ENCODE data around the gene SFXN5. TPM values are rescaled to one million over a fixed set of nuclear protein-coding genes. Genes with fewer than 3 reads are reported as not detected.

The SFXN5 gene
- polyA plus RNA-seq, 3 donors = 2.8 to 5.3 (median 4.5) TPM

DNA sequence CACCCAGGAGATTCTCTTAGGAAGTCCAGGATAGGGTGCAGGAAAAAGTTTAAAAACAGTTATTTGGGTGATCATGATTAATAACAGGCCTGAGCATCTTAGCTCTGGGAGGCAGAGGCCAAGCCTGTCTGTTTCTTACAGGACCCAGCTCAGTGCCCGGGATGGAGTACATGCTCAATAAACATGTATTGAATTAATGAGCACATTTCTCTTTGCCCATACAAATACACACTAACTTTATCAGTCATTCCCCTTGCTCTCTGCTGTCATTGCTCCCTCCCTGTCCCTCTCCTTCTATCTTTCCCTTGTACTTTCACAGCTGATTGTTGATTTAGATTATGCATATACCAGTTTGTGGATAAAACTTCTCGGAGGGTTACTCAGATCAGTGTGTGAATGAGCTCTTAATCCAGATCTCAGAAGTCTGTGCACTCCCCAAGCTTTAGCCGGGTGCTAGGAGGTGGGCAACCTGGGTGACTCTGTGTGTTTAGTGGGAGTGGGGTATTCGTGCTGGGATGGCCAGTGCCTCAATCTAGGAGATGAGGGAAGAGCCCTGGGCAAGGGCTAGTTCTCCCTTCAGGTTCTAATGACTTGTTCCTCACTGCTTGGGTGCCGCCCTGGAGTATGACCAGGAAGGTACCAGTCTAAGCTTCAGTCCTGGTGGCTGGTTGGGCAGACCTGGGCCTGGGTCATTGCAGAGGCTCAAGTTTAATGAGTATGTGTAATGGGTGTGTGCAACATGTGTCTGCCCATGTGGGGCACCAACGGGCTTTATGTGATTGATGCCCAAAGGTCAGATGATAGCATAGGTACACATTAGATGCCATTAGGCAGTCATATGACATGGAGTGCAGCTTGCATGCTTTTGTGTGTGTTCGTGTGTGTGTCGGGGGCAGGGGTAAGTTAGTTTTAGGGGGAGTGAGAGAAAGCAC, 143.6 kb downstream of the SFXN5 start:
- 70 to 84% (median 81%) methylated on average over 8 of the region's 8 CpGs for WGBS, 3 donors
- H3K27ac ChIP-seq (ENCODE audit: low read depth, low read length) = no peak overlapping the region

DNA sequence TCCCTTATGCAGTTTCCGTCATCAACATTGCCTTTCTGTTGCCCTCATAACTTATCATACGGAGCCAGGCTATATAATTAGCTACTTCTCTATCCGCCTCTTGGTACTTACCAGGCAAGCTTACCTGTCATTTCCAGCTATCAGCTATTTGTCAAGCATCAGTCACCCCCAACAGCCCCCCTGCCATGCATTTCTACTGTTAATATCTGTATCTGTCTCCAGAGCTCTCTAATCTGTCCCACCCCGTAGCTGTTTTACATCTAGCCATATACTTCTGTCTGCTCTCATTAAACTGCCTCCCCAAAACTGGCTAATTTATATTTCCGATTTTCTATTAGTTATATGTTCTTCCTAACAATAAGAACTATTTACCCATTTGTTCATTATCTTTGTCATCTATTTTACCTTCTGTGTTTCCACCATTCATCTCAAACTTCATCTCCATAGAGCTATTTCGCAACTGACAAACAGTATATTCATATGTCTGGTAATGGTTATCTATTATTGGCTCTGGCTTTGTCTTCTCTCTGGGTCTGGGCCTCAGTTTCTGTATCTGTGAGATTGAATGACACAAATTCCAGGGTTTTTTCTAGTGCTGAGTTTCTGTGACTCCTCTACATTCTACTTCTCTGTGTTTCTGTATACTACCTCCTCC, 144.6 kb downstream of the SFXN5 start:
- WGBS, 3 donors = 52 to 61% (median 58%) methylated on average over 6 of the region's 6 CpGs

DNA sequence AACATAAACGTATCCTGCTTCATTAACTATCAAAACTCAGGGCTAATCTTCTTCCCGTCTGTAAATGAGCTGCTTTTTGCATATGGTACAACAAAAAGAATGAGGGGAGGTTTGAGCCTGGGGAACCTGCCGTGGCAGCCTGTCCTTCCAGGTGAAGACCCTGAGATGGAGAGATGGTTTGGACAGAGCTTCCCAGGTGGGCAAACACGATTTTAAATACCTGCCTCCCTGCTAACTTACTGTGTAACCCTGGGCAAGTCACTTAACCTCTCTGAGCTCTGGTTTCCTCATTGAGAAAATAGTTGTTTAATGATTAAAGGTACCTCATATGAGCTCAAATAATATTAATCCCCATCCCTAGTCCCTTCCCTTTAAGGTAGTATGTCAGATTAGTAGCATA, 145.1 kb downstream of the SFXN5 start:
- H3K27ac ChIP-seq (ENCODE audit: low read depth, low read length) = no peak overlapping the region
- WGBS, 3 donors = 17 to 22% (median 19%) methylated on average over 4 of the region's 4 CpGs

More for the DNA sequence above, 144.6 kb downstream of the SFXN5 start:
- H3K27ac ChIP-seq (ENCODE audit: low read depth, low read length) = no peak overlapping the region

DNA sequence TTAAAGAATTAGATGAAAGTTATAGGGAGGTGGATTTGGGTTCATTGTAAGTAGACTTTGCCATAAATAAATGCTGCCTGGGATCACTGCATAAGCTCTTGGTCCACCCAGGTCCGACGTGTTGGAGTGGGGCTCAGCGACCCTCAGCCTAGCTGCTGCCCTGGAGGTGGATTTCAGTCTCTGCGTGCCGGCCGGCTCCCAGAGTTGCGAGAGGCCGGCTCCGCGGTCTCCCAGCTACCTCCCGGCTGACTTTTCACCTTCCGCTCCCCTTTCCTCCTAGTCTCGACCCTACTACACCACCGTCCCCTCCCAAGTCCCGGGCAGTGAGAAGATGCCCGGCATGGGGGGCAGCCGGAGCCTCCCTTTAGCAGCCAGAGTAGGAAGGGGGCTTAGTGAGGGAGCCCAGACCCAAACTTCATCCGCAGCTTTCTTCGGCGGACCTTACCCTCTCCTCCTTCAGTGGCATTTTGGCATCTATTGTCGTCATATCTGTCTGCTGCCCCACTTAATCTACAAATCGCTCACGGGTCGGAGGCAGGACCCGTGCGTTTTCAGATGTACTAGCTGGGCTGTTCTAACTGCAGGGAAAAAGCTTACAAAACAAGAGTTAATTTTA, 146.1 kb downstream of the SFXN5 start:
- H3K27ac ChIP-seq (ENCODE audit: low read depth, low read length) = no peak overlapping the region
- WGBS, 3 donors = 7 to 11% (median 10%) methylated on average over 26 of the region's 26 CpGs

DNA sequence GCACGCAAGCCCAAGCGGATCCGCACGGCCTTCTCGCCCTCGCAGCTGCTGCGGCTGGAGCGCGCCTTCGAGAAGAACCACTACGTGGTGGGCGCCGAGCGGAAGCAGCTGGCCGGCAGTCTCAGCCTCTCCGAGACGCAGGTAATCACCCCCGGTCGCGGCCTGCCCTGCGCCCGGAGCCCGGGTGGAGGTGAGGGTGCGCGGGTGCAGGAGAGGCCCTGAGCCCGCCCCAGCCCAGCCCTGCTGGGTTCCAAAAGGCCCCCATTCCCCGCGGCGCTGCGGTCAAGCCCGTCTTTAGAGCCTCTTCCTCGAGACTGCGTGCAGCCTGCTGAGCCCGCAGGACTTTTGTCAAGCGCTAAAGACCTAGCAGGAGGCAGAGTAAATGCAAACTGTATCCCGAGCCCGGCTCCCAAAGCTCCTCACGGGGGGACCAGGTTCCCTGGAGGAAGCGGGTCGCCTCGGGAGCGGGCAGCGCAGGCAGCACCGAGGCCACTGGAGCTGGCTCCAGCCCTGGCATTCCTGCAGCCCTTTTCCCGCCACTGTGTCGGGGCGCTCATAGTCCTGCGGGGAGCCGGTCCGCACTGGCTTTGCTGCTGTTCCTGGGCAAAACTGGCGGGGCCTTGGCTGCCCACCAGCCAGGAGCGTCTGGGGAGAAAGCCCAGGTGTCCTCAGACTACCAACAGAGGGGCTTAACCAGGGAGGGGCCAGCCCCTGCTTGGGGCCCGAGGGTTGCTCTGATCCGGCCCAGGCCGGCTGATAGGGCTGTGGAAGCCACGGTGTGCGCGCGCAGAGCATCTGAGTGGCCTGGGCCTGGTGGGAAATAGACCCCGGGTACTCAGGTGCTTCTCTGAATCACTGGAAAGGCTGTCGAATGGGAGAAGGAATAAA, 146.9 kb downstream of the SFXN5 start:
- H3K27ac ChIP-seq (ENCODE audit: low read depth, low read length) = no peak overlapping the region
- WGBS, 3 donors = 4 to 5% (median 4%) methylated on average over 58 to 61 of the region's 61 CpGs

DNA sequence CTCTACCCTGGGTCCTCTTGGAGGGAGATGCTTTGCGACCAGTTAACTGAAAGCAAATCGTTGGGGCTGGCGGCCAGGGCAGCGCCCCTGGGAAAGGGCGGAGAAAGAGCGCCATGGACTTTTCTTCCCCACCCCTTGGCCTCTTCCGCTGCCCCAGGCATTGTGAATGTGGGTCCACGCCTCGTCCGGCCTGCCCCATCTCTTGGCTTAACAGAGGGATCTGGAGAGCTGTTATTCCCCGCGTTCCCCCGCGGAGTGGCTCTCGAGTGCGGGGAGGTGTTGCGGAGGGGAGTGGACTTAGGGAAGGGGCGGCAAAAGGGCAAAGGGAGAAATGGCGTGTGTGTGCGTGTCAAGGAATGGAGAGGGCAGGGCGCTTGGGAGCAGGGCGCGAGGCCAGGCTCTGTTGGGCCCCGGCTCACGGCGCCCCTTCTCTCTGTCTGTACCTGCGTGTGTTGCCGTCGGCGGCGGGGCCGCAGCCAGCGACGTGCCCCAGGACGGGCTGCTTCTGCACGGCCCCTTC, 147.6 kb downstream of the SFXN5 start:
- WGBS, 3 donors = 6 to 11% (median 7%) methylated on average over 33 to 36 of the region's 36 CpGs

DNA sequence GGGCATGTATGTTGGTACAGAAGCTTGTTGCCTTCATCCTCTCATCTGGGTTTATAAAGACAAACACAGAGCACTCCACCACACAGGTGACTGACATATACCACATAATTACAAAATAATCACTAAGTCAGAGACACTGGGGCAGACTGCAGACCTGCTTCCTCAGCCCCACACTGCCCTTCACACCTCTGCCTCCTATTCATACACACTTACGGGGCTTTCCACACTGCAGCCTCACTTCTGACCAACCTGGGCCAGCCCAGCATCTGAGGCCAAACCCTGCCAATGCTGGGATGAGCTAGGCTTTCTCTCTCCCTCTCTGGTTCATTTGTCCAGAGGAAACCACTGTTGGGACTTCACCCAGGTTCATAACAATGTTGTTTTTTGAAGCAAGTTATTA, 149.7 kb downstream of the SFXN5 start:
- H3K27ac ChIP-seq (ENCODE audit: low read depth, low read length) = no peak overlapping the region
- 90 to 95% (median 91%) methylated on average over 1 of the region's 1 CpG for WGBS, 3 donors

More for the DNA sequence above, 147.6 kb downstream of the SFXN5 start:
- no peak overlapping the region for H3K27ac ChIP-seq (ENCODE audit: low read depth, low read length)

DNA sequence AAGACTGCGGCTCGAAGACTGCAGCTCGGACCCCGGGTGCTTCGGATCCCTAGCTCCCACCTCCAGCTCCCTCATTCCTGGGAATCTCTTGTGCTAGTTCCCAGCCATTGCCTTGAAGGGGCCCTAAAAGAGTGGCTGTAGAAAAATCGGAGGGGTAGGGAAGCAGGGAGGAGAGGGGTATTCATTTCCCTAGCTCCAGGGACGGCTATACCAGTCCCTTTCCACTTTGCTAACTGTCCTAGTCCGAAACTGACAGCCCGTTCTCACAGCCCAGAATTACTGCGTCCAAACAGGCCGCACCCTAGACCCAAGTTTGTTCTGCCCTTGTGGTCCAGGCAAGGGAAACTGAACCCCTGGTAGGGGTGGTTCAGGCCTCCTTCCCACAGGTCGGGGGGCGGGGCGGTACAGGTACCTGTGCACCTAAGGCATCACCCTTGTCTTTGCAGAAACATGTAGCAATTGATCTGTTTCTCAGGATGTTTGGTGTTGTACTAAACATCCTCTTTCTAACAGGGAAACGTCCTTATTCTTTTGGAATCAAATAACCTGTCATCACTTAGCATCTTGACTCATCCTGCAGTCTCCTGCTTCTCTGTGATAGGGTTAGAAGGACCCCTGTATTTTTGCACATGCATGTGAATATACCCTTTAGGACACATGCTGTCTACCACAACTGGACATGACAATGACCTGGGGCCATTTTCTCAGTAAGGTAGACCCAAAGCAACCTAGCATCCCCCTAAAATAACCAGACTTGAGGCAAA, 150.2 kb downstream of the SFXN5 start:
- 28 to 45% (median 37%) methylated on average over 15 of the region's 15 CpGs for WGBS, 3 donors
- no peak overlapping the region for H3K27ac ChIP-seq (ENCODE audit: low read depth, low read length)

DNA sequence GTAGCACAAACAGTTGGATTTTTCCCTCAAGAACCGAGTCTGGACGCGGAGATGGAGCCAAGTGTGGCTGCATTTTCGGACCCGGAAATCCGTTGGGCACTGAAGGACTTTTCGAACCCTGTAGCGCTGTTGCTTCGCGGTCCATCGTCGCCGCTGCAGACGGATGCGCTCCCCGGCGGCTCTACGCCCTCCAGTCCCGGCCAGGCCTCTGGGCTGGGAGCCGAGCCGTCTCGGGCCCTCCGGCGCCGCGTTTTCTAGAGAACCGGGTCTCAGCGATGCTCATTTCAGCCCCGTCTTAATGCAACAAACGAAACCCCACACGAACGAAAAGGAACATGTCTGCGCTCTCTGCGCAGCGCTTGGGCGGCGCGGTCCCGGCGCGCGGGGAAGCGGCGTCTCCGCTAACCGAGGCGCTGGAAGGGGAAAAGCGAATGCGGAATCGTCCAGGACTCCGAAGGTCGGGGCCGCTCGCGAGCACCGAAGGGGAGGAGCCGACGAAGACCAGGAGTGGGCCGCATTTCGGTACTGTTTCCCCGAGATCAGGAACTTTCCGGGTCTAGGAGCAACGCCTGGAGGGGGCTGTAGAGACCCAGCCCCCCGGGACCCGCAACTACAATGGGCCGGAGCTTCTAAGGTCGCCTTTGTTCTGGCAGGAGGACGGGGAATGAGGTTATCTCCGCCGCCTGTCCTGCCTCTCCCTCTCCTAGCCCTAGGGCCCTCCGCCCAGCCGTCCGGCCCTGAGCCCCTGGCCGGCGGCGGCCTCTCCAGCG, 151.0 kb downstream of the SFXN5 start:
- H3K27ac ChIP-seq (ENCODE audit: low read depth, low read length) = no peak overlapping the region
- WGBS, 3 donors = 4 to 6% (median 4%) methylated on average over 75 to 77 of the region's 77 CpGs

DNA sequence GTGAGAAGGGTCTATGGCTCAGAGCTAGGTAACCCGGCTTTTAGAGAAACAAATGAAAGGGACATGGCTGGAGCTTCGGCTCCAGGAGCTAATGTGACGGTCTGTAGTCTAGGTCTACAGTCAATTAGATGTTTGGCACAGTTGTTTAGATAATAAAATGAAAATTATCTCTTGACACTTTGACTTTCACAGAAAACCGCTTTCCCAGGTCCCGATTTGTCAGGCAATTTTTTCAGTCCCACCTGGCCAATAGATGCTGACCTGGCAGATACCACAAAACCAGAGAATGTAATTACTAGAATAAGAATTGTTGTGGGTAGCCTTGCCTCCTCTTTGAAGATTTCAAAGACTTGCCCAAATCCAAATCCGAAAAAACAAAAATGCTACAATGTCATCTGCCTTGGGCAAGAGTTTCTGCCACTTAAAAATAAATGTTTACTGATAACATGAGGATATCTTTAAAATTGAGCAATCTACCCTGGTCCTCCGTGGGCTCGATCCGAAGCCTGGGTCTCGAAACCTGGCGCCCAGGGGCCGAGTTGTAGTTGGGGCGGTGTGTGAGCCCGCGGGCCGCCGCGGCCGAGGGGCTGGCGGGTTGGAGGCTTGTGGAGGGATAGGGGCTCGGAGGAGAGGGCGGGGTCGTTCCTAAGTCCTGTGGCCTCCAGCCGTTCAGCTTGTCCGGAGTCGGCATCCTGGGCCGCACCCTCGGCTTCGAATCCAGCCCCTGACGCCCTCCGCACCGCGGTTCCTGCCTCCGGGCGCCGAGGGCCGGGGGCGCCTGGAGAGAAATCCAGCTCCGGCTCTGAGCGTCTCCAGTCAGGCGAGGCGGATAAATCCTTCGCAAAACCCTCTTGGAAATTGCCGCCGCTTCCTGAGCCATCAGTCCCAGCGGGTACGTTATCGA, 151.8 kb downstream of the SFXN5 start:
- WGBS, 3 donors = 7 to 8% (median 8%) methylated on average over 47 to 48 of the region's 48 CpGs
- no peak overlapping the region for H3K27ac ChIP-seq (ENCODE audit: low read depth, low read length)

DNA sequence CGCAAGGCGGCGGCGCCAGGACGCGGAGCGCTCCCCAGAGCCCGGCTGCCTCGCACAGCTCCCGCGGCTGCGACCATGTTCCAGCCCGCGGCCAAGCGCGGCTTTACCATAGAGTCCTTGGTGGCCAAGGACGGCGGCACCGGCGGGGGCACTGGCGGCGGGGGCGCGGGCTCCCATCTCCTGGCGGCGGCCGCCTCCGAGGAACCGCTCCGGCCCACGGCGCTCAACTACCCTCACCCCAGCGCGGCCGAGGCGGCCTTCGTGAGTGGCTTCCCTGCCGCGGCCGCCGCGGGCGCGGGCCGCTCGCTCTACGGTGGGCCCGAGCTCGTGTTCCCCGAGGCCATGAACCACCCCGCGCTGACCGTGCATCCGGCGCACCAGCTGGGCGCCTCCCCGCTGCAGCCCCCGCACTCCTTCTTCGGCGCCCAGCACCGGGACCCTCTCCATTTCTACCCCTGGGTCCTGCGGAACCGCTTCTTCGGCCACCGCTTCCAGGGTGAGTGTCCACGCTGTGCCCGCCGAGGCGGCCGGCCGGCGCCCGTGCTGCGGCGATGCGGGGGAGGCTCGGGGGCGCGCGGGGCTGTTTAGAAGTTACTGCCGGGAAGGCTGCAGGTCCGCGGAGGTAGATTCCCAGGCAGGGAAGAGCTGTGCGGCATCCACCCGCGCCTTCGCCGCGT, 153.5 kb downstream of the SFXN5 start:
- WGBS, 3 donors = 1 to 2% (median 2%) methylated on average over 52 to 89 of the region's 89 CpGs

DNA sequence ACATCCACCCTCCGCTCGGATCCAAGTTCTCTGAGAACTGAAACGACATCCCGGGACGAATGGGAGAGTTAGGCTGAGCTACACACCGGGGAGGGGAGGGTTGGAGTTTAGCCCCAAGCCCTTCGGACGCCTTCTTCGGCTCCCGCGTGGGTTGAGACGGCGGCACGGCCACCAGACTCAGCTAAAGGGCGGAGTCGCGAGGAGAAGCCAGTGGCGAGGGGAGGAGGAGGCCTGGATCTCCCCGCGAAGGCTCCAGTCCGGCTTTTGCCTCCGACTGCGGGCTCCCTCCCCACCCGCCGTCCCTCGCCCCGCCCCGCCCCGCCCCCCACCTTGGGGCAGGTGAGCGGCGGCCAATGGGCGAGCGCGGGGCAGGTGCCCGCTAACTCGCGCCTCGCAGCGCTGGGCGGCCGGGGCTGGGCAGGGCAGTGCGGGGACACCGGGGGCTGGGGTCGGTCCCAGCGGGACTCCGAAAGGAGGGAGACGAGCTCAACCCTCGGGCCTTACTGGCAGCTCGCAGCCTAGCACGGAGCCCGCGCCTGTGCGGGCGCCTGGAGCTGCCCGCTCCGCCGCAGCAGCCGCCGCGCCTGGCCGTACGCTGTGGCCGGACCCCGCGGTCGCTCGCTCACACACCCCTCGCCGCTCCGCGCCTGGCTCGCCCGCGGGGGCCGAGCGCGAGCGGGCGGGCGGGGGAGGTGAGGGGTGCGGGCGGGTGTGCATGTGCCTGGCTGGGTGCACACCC, 154.2 kb downstream of the SFXN5 start, which contains the start of gene EMX1:
Gene EMX1 (plus strand): TSS at position 382 of the 739 bp plus-strand sequence. CDS start 334 bp downstream, at position 716.
- 1% methylated on average over 54 to 82 of the region's 82 CpGs for WGBS, 3 donors
- H3K27ac ChIP-seq (ENCODE audit: low read depth, low read length) = no peak within 1 kb of the TSS

More for the DNA sequence above, 153.5 kb downstream of the SFXN5 start:
- H3K27ac ChIP-seq (ENCODE audit: low read depth, low read length) = no peak overlapping the region

DNA sequence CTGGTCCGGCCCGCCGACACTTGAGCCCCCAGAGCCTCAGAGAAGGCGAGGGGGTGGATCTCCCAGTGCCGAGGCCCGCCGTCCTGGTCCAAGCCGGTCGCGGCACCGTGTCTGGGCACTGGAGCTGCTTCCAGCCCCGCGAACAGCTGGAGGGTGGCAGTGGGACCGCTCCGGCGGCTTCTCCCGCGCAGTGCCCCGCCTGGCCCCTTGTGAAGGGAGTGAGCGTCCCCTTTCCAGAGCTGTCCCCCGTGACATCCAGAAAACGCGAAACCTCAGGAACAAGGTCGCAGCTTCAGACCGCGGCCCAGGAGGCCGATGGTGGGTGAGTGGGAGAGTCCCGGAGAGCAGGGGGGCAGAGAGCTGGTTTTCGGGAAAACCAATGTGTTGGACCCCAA, 154.8 kb downstream of the SFXN5 start:
- no peak overlapping the region for H3K27ac ChIP-seq (ENCODE audit: low read depth, low read length)
- WGBS, 3 donors = 3 to 6% (median 4%) methylated on average over 29 of the region's 29 CpGs

DNA sequence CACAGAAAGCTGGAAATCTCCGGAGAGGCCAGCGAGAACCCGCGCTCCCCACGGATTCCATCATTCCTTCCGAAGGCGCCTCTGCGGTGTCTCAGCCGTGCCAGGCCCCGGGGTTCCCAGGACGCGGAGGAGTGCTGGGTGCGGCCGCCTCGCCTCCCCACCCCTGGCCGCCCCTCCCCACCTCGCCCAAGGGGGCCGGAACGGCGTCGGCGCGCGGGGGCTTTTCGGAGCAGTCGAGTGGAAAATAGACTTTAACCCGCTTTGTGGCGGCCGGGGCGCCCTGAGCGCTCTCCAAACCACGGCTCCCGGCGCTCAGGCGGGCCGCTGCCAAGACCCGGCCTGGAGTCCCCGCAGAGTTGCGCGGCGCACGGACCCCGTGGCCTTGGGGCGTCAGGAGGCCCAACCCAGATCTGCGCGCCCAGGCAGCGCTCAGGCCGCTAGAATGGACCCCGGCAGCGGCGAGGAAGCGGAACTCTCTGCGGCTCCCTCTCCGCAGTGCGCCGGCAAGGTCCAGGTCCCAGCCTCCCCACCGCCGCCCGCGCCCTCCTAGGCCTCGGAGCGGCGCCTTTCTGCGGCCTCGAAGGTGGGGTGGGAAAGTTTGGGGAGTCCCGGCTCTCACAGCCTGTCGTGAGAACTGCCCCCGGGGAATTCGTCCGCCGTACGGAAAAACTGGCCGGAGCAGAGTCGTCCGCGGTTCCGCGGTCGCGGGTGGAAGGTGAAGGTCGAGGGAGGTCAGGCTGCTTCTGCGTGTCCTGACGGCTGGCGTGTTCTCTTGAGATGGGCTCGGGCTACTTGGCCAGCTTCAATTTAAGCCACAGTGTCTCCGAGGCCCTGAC, 155.4 kb downstream of the SFXN5 start:
- H3K27ac ChIP-seq (ENCODE audit: low read depth, low read length) = no peak overlapping the region
- 1 to 2% (median 2%) methylated on average over 74 to 86 of the region's 86 CpGs for WGBS, 3 donors

Data from adipose tissue (tissue), 3 donors.